Stimulated activated CD8-positive, alpha-beta memory T cell treated with anti-CD3 and anti-CD28 coated beads, Interleukin-7, amount 100 ng/mL, for 48 hours (primary cell): ENCODE results near the gene LRRC74A.

Experiments used
- DNase-seq, 2 donors: peaks; one replicate each; pipeline ENCODE4 v3.0.0-alpha.2; 2020; ENCODE audit warnings: low read depth in 1 of 2; ENCODE audit errors: extremely low read depth in 1 of 2

Gene LRRC74A

DNA sequence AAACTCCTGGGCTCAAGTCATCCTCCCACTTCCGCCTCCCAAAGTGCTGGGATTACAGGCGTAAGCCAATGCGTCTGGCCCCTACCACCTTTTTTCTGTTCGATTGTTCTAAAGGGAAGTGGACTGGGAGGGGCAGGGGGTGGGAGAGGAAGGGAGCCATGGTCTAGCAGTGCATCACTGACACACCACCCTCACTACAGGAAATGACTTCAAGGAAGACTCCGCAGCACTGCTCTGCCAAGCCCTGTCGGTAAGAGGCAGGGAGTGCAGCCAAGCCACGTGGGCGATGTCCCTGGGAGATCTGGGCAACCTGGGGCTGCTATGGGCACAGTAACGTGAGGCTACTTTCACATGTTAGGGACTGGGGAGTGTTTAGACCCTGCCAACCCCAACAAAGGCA, 18.0 kb downstream of the LRRC74A start:
- peak; percentile 16 to 47 for DNase-seq

DNA sequence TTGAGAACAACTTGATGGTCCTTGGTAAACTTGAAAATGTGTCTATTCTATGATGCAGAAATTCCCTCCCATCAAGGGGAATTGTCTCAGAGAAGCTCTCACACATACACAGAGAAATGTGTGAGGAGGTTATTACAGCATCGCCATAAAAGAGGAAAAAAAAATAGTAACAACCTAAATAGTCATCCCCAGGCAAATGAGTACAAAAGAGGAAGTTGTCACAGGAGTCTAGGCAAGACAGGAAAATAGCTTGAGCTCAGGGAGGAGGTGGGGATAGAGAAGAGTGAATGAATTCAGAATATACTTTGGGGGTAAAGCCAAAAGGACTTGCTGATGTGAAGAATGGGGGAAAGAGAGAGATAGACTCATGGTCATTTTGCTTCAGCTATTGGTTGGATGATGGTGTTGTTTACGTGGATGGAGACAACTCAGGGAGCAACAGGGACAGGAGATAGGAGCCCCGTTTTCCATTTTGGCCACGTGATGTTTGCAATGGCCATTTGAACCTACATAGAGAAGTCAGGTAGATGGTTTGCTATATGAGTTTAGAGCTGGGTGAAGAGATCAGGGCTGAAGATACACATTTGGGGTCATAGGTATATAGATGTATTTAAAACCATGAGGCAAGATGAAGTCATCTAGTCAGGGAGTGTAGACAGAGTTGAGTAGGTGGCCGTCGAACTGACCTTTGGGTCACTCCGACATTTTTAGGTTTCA, 20.3 kb downstream of the LRRC74A start:
- no peak for DNase-seq

DNA sequence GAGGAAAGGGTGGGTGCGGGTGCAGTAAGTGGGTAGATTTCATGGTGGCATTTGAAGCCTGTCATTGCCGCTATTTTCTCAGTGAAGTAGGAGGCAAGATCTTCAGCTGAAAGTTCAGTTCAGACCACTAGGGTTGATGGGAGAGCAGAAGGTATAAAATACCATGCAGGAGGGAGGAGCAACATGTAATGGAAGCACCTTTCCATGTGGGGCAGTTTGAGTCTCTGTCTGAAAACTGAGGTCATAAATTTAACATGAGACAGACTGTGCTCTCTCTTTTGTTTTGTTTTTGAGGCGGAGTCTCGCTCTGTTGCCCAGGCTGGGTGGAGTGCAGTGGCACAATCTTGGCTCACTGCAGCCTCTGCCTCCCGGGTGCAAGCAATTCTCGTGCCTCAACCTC, 22.7 kb downstream of the LRRC74A start:
- DNase-seq: no peak

DNA sequence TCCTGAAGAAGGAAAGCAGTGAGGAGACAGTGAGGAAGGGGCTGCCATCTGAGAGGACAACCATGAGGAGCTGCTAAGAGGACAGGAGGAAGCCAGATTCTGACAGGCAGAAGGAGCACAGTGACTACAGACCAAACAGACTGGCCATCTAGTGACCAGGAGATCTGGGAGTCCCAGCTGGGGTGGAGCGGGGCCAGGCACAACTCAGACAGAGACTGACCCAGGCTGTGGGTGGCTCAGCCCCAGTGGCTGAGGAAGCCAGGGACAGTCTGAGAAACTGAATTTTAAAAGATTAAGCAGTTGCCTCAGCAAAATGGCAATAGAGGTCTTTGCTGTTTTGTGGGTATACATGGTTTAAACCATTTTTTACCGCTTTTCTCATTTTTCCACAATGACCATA, 28.9 kb downstream of the LRRC74A start:
- DNase-seq: no peak

DNA sequence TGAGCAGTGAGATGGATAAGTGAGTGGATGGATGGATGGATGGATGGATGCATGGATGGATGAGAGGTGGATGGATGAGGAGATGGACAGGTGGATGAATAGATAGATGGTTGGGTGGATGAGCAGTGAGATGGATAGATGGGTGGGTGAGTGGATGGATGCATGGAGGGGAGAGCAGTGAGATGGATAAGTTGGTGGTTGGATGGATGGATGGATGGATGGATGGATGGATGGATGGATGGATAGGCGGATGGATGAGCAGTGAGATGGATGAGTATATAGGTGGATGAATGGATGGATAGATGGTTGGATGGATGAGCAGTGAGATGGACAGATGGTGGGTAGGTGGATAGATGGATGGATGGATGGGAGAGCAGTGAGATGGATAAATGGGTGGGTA, 30.6 kb downstream of the LRRC74A start:
- no peak for DNase-seq

DNA sequence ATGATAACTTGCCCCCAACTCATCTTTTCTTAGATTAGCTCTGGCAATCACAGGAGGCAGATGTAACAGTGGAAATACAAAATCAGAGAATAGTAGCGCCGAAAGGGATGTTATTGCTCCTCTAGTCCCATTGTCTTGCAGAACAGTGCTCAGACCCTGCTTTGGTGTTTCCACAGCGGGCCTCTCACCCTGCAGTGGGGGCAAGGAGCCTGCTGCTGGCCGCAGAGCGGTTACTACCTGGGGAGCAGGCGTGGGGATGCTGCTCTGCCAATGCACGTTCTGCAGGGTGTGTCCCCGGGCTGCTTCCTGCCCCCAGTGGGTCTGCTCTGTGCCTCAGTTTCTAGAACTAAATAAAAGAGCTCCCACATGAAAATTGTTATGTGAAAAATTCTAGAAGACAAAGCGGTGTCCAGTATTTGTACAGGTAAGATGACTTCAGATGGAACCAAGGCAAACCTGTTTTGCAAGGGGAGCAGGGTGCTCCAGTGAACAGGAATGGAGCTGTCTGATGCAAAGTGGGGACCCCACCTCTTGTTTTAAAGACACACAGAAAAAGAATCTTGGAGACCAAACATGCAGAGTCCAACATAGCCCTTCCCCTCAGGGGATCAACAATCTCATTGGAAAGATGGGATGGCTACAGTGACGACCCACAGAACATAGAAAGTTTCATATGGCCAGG, 35.5 kb downstream of the LRRC74A start:
- no peak for DNase-seq

DNA sequence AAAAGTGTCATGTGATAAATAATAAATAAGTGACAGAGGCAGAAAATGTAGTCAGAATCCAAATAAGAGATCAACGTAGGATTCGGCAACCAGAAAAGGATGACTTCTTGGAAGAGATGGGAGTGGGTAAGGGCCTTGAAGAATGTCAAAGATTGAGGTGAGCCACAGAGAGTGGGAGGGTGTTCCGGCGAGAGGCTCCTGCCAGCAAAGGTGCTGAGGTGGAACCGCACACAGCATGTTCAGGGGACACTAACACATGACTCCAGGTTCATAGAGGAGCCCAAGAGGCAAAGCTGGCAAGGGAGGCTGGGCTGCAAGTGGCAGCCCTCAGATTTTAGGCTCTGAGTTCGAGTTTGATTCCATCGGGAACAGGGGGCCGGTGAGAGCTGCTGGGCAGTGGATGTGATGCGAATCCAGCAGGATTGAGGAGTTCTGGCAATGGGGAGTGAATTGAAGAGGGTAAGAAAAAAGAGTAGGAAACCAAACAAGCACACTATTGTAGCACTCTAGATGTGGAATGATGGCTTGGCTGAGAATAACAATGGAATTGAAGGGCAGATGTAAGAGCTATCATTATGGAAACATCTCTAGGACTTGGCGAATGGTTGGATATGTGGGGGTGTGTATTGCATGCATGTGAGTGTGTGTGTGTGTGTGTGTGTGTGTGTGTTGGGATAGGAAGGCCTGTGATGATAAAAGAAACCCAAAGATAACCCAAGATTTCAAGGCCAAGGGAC, 36.5 kb downstream of the LRRC74A start:
- no peak for DNase-seq

DNA sequence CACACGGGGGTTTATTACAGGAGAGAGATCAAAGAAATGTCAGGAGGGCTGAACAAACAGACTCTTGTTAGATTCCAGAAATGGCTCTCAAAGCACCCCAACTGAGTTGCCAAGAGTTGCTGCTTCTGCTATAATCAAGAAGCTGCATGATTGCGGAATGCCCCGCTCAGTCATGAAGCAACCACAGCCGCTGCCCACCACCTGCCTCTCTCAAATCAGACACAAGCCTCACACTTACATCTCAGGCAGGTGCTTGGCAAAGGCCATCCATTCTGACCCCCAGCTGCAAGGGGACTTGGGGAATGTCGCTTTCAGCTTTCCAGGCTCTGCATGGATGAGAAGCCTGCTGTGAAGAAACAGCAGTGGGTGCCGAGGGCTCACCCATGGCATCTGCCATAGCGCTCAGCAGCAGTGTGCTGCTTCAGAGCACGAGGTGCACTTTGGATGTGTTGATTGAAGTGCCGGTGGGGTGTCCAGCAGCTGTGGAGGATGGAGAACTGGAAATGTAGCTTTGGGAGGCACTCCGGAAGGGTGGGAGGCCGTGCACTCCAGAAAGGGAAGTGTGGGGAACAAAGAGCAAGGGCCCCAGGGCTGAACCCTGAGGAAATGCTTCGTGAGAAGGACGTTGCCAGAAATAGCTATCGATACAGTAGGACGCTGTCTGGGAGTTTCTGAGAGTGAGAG, 37.7 kb downstream of the LRRC74A start:
- DNase-seq: no peak

DNA sequence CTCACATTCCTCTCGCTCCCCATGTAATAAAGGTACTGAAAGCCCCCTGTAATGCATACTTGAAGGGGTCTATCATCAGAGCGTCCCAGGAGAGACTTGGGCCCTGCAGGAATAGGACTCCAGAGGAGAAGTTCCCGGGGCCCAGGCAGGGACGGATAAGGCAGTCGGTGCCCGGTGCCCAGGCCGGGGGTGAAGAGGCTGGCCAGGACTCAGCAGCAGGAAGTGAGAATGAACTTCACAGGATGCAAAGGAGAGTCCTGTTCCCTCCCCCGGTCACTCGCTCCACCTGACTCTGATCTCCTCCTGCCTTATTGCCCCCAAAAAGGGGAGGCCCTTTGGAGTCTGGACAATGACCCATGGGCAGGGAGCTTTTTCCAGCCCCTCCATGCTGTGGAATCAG, 40.2 kb downstream of the LRRC74A start:
- no peak for DNase-seq

DNA sequence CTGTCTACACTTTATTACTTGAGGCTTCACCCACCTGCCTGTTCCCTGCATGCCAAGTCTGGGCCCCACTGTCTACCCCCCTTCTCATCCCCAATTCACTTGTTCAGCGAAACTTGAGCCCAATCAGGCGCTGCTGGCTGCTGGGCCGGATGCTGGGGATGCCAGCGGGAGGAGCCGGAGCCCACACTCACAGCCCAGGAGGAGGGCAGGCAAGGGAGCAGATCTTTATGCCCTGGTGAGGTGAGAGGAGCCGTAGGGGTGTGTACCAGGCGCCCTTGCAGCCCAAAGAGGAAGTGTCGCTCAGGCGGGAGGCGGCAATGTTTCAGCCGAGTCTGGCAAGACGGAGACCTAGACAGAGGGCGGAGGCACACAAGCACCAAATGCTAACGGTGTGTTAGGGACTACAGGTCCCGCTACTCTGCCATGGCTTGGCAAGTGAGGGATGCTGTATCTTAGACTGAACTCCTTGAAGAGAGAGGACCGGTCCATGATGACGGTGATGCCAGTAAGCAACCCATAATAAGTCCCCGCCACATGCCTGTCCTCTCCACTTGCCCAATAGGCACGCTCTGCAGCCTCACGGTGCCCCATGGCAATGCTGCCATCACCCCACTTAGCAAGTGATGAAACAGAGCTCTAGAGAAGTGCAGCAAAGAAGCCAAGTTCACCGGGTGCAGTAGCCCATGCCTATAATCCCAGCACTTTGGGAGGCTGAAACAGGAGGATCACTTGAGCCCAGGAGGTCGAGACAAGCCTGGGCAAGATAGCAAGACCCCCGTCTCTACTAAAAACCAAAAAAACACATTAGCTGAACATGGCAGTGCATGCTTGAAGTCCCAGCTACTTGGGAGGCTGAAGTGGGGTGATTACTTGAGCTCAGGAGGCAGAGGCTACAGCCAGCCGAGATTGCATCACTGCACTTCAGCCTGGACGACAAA, 41.6 kb downstream of the LRRC74A start:
- DNase-seq: no peak

DNA sequence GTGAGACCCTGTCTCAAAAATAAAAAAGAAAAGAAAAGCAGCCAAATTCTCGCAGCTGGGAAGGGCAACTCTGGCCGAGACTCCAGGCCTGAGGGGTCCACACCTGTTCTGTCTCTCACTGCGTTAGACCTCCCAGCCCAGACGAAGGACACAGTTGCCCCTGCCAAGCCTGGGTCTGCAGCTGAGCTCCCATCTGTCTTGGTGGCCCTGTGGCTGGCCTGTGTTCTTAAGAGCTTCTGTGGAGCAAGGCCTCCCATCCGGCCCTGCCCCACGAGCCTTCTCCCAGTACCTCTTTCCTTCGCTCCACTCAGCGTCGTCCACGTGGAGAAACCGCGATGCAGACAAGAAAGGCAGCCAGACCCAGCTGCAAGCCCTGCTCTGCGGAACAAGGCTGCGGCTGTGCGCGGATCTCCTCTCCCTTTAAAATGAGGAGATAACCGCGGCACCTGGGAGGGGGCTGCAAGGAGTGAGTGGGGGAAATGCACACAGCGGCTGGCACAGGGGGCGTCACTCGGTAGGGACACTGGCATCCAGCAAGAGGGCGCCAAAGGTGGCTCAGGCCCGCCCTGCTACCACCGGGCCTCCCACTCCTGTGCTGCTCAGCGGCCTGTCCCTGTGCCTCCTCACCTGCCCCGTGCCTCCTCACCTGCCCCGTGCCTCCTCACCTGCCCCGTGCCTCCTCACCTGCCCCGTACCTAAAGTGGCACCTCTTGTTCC, 42.4 kb downstream of the LRRC74A start:
- no peak for DNase-seq

DNA sequence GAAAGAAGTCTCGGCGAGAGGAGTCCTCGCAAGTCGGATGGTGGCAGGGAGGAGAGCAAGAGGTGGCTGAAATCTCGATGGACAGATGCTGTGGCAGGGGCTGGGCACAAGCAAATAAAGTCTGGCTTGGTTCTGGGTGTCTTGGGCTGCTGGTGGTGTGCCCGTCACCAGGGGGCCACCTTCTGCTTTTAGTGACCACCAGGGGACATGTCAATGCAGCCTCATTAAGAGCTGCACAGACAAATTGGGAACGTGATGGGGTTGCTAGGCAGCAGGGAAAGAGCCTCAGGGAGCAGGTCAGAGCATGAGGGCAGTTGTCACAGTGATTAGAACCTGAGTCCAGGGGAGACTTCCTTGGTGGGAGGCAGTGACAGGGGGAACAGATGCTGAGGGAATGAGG, 44.0 kb downstream of the LRRC74A start:
- no peak for DNase-seq

DNA sequence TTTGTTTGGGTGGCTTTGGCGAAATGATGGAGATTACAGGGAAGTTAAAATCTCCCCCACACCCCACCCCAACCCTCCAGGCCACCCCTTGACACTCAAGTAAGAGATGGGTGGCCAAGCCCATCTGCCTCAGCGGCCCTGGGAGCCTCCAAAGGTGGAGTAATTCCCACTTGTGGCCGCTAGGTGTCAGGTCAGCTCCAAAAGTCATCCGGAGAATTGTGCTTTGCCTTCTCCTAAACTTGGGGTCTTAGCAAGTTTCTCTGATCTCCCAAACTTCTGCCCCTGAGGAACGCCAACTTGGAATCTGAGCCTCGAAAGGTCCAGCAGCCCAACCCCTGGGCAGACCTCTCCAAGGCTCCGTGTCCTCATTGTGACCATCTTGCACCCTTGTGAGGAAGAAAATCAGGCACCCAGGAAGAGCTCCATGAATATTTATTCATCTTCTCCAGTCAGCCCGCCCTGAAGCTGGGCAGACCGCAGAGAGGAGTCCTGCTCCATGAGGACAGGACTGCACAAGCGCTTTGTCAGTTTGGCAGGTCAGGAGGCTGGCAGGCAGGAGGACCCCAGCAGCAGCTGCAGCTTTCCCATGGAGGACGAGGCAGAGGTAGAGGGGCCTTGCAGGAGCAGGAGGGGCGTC, 46.7 kb downstream of the LRRC74A start:
- peak; percentile 23 to 37 for DNase-seq

DNA sequence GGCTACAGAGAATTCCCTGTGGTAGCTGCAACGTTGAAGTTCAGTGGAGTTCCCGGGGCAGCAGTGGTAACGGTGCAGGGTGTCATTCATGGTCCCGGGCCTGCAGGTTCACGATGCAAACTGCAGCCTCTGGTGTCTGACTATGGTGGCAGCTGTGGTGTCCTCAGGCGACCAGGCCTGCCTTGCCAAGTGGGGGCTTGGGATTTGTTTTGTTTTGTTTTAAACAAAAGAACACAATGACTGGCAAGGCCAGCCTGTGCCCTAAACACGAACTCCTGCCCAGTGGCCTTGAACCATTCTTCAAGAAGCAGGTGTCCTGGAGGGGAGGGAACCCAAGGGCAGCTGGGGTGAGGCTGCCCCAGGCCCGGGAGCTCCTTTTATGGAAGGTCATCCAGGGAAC, 48.5 kb downstream of the LRRC74A start:
- DNase-seq: no peak

DNA sequence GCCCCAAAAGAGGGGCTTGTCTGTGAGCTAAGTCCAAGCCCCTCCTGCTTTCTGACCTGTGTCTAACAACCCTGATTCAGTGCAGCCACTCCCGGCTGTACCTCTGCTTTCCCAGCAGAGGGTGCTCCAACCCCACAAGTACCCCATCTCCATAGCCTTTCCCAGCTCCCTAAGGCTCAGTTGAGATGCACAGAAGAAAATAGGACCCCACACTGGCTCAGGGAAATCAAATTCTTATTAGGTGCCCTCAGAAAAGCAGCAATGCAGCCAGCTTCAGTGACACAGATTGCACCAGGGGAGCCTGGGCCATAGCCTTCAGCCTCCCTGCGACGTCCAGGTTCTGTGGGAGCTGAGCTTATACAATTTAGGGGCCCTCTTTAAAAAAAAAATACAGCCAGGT, 49.9 kb downstream of the LRRC74A start:
- DNase-seq: peak in 1 of 2 donors; percentile 12

DNA sequence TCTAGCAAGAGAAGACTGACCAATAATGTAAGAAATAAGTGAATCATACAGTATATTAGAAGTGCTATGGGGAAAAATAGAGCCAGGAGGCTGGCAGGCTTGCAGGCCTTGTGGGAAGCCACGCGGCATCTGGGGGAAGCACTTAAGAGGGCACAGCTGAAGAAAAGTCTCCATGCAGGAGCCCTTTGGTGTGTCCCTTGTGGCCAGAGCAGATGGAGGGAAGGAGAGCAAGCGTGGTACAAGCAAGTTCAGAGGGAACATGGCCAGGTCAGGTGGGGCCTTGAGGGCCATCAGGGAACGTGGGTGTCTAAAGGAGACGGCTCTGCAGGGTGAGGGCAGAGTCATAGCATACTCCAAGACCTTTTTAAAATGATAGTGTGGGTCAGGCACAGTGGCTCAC, 51.7 kb downstream of the LRRC74A start:
- no peak for DNase-seq

DNA sequence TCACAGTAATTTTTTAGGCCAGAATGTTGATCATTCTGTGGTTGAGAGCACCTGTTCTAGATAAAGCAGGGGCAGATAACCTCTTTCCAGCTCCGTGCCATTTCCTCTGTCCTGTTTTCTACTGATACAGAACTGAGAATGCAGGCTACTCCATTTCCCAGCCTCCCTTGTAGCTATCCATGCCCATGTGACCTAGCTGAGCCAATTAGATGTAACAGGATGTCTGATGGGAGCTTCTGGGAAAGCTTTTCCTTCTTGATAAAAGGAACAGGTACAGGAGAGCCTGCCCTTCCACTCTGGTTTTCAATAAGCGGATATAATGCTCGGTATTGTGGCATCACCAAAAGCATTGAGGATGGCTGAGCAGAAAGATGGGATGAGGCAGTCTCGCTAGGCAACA, 54.2 kb downstream of the LRRC74A start:
- no peak for DNase-seq

DNA sequence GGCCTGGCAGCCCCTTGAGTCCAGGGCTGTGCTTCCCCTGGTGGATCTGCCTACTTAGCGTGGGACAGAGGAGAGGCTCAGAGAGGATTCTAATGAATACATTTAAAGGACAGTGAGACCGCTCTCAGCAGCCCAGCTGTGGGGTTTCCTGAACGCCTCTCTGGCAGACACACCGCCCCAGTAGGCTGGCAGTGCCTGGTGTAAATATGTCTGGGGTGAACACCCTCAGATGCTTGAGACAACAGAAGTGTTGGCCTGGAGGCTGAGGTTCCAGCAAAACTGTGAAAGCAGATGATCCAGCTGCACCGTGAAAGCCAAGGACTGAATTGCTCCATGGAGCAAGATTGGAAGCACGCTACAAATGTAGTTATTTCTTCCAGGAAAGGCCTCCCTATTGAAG, 55.1 kb downstream of the LRRC74A start:
- no peak for DNase-seq

DNA sequence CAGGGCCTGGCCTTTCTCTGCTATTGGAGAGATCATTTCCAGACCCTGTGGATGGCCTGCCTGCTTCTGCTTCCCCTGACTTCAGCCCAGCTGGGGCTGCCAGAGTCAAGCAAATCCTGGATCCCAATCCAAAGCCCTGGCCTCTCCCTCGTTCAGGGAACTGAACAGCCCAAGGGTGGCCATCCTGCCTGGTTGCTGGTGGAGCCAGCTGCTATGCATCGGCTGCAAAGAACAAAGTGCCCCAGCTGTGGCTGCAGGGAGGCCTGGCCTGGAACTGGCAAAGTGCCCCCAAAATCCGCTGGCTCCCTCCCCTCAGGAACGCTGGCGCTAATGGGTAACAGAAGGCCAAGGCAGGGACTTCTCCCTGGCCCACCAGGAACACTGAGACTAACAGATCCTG, 56.4 kb downstream of the LRRC74A start:
- no peak for DNase-seq
